Measurements from ENCODE around the gene SGCD. TPM values are rescaled to one million over a fixed set of nuclear protein-coding genes. Genes with fewer than 3 reads are reported as not detected.

SGCD gene
- total RNA-seq, 4 donors from 2014 or later, result 0.83 to 9.6 (median 1.9) TPM

- H3K9me3 ChIP-seq, result no peaks in the 10 kb centered on the region
- DNase-seq, result no peak
Observed at GRCh38 chr5:156667616-156668015, 340.7 kb downstream of the SGCD start.

DNA sequence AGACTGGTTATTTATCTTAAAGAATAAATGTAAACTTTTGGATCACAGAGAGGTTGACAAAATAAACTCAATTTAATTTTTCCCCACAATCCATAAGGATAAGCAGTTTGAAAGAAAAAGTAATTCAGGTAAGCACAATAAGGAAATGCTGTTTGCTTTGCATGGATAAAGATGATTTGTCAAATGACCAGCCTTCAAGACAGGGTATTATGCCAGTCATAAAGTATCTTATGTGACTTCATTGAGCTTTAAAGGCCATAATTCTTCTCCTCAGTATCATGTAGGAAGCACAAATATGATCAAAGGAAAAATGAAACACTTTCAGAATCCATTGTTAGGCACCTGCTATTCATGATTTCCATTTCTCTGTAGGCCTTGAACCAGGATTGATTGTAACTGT, 342.5 kb downstream of the SGCD start:
- Histone ChIP-seq H3K4me3 (no peak overlapping the region), H3K27ac (no peak overlapping the region), H3K4me1 (no peaks in the 10 kb centered on the region), H3K36me3 (no peaks in the 10 kb centered on the region), H3K27me3 (no peaks in the 10 kb centered on the region), H3K9me3 (no peaks in the 10 kb centered on the region)
- TF ChIP-seq, protein P1, sequence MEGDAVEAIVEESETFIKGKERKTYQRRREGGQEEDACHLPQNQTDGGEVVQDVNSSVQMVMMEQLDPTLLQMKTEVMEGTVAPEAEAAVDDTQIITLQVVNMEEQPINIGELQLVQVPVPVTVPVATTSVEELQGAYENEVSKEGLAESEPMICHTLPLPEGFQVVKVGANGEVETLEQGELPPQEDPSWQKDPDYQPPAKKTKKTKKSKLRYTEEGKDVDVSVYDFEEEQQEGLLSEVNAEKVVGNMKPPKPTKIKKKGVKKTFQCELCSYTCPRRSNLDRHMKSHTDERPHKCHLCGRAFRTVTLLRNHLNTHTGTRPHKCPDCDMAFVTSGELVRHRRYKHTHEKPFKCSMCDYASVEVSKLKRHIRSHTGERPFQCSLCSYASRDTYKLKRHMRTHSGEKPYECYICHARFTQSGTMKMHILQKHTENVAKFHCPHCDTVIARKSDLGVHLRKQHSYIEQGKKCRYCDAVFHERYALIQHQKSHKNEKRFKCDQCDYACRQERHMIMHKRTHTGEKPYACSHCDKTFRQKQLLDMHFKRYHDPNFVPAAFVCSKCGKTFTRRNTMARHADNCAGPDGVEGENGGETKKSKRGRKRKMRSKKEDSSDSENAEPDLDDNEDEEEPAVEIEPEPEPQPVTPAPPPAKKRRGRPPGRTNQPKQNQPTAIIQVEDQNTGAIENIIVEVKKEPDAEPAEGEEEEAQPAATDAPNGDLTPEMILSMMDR (IDR thresholded peaks at IDR 0.05), result no peak
- TF ChIP-seq POLR2A (IDR thresholded peaks at IDR 0.05), result no peak
- no peak for DNase-seq

More at GRCh38 chr5:156667616-156668015, 340.7 kb downstream of the SGCD start:
- H3K27ac ChIP-seq, result no peak overlapping the region
- no peak for TF ChIP-seq POLR2A (IDR thresholded peaks at IDR 0.05)
- TF ChIP-seq, protein P1 (IDR thresholded peaks at IDR 0.05), result no peak
- H3K36me3 ChIP-seq, result no peaks in the 10 kb centered on the region
- H3K4me1 ChIP-seq, result no peaks in the 10 kb centered on the region
- H3K27me3 ChIP-seq, result no peaks in the 10 kb centered on the region
- no peak overlapping the region for H3K4me3 ChIP-seq

DNA sequence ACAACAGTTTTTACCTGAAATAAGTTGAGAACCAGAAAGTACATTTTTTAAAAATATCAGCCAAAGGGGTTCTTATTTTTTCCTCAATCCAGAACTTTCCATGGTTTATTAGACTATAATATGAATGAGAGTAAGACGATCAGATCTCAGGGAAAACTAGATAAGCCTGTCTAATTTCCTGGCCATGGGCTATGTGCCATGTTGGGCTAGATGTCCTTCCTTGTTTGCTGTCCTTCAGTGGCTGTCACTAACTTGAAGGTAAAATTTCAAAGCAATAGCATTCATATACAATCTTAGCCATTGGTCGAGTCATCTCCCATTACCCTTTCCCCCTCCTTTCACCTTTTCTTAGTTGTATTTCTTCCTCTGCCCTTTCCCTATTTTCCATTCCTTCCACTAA, 343.7 kb downstream of the SGCD start:
- no peak for TF ChIP-seq POLR2A (IDR thresholded peaks at IDR 0.05)
- TF ChIP-seq, protein P1 (IDR thresholded peaks at IDR 0.05), result no peak
- no peaks in the 10 kb centered on the region for H3K4me1 ChIP-seq
- no peaks in the 10 kb centered on the region for H3K27me3 ChIP-seq
- H3K9me3 ChIP-seq, result no peaks in the 10 kb centered on the region
- H3K36me3 ChIP-seq, result no peaks in the 10 kb centered on the region
- DNase-seq, result no peak
- H3K4me3 ChIP-seq, result no peak overlapping the region
- no peak overlapping the region for H3K27ac ChIP-seq

- no peak for TF ChIP-seq POLR2A (IDR thresholded peaks at IDR 0.05)
- TF ChIP-seq, protein P1 (IDR thresholded peaks at IDR 0.05), result no peak
- Histone ChIP-seq H3K9me3 (no peaks in the 10 kb centered on the region), H3K4me3 (no peak overlapping the region), H3K27ac (no peak overlapping the region), H3K4me1 (no peaks in the 10 kb centered on the region), H3K36me3 (no peaks in the 10 kb centered on the region), H3K27me3 (no peaks in the 10 kb centered on the region)
- no peak for DNase-seq
Observed at GRCh38 chr5:156675395-156675794, 348.4 kb downstream of the SGCD start.

DNA sequence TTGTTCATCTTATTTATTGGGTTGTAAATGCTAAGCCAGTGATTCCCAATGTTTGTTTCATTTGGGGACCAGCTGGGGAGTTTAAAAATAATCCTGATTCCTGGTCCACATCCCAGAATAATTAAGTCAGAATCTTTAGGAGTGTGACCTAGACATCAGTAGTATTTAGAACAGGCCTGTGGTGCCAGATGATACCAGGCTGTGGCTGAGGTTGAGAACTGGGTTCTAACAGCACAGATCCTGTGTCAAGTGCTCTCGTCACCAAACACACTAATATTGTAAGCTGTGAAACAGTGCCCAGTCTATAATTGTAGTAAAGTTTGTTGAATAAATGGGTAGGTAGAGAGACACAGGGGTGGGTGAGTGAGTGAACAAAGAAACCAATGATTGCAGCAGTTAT, 351.0 kb downstream of the SGCD start:
- TF ChIP-seq, protein P1 (IDR thresholded peaks at IDR 0.05), result no peak
- TF ChIP-seq POLR2A (IDR thresholded peaks at IDR 0.05), result no peak

DNA sequence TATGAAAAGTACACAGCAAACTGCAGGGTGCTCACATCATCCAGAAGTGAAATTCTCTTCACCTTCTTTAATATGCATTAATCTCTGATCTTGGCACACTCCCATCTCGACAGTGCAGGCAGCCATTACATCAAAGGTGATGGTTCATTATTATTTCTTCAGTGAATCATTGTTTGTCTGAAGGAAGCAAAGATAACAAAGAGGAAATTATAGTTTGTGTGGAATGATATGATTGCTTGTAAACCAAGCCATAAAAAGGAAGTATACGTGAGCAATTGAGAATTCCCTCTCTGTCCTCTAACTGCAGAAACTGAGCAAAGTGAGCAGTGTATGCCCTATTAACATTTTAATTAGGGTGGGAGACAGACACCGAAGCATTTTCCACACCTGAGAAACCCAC, 351.5 kb downstream of the SGCD start:
- Histone ChIP-seq H3K4me3 (no peak overlapping the region), H3K36me3 (no peaks in the 10 kb centered on the region), H3K27me3 (no peaks in the 10 kb centered on the region), H3K27ac (no peak overlapping the region), H3K9me3 (no peaks in the 10 kb centered on the region), H3K4me1 (no peaks in the 10 kb centered on the region)
- TF ChIP-seq, protein P1 (IDR thresholded peaks at IDR 0.05), result no peak
- TF ChIP-seq POLR2A (IDR thresholded peaks at IDR 0.05), result no peak
- peak in 1 of 3 donors; percentile 47 for DNase-seq

More for the DNA sequence above, 351.0 kb downstream of the SGCD start:
- H3K4me1 ChIP-seq, result no peaks in the 10 kb centered on the region
- H3K27me3 ChIP-seq, result no peaks in the 10 kb centered on the region
- no peak overlapping the region for H3K27ac ChIP-seq
- no peaks in the 10 kb centered on the region for H3K36me3 ChIP-seq
- no peak overlapping the region for H3K4me3 ChIP-seq
- DNase-seq, result no peak
- H3K9me3 ChIP-seq, result no peaks in the 10 kb centered on the region
